Testis (tissue), 2 donors: ENCODE measurements around the gene CALCB.

Experiments
- CTCF ChIP-seq, 3 experiments: fragments of 450-650 bp in 2 of 3; fragments of 200-600 bp in 1 of 3; sonication (generic) in 1 of 3; IDR thresholded peaks; one replicate each; pipeline ENCODE4 v1.5.1; 2016 to 2019; ENCODE audit warnings: antibody characterized with exemption in 3 of 3, mild to moderate bottlenecking in 2 of 3, moderate library complexity in 1 of 3
- POLR2A ChIP-seq: fragments of 450-650 bp; IDR thresholded peaks from one replicate; pipeline ENCODE4 v1.6.1; 2017; ENCODE audit warnings: antibody characterized with exemption, mild to moderate bottlenecking, moderate library complexity

- TF ChIP-seq CTCF (IDR thresholded peaks at IDR 0.05) (no peak), POLR2A (no peak)
Measured at GRCh38 chr11:15038963-15039362, 34.4 kb upstream of the CALCB start.
